Activated CD4-positive, alpha-beta T cell treated with anti-CD3 and anti-CD28 coated beads, Interleukin-2, amount 10 ng/mL, durations not matched to agents 7 days and 5 days (primary cell): ENCODE results near the gene SP6. TPM values are rescaled to one million over a fixed set of nuclear protein-coding genes. Genes with fewer than 3 reads are reported as not detected.
A peak's percentile ranks its signal among the peaks of the same experiment; 100 is the strongest.

Experiments used
- CTCF ChIA-PET: fragments of 350-600 bp; sonication (Branson Sonifier 250); formaldehyde crosslinking; loops from one replicate; lab custom pipeline; 2021; ENCODE audit warnings: antibody characterized with exemption; lab: Charles Lee
- POLR2A ChIA-PET: fragments of 350-600 bp; sonication (Branson Sonifier 250); formaldehyde crosslinking; loops from one replicate; lab custom pipeline; 2021; ENCODE audit warnings: antibody characterized with exemption; lab: Charles Lee
- DNase-seq: peaks from one replicate; pipeline ENCODE4 v3.0.0-alpha.2; 2020
- H3K27ac Mint-ChIP-seq: one replicate; pipeline ENCODE4 v1.8.0; 2021; ENCODE audit warnings: mild to moderate bottlenecking, moderate library complexity, mixed read lengths
- H3K27me3 Mint-ChIP-seq: one replicate; pipeline ENCODE4 v1.8.0; 2021; ENCODE audit warnings: mixed read lengths
- H3K36me3 Mint-ChIP-seq: one replicate; pipeline ENCODE4 v1.8.0; 2021; ENCODE audit warnings: low read depth, mixed read lengths
- H3K4me1 Mint-ChIP-seq: one replicate; pipeline ENCODE4 v1.8.0; 2021; ENCODE audit warnings: mixed read lengths
- H3K4me3 Mint-ChIP-seq: one replicate; pipeline ENCODE4 v1.8.0; 2021; ENCODE audit warnings: mild to moderate bottlenecking, moderate library complexity, mixed read lengths
- H3K9me3 Mint-ChIP-seq: one replicate; pipeline ENCODE4 v1.8.0; 2021; ENCODE audit warnings: mixed read lengths
- total RNA-seq, 2 experiments: library from RNA; stranded (reverse); gene quantifications; one replicate each; pipeline ENCODE4 v1.2.3, GENCODE V29; 2021

SP6 gene
- total RNA-seq, 2 experiments from 2014 or later, result not detected

GRCh38 chr17:47847341-47848197 is 3.4 kb downstream of the SP6 start:
- H3K9me3 Mint-ChIP-seq, result no peaks in the 10 kb centered on the region
- CTCF ChIA-PET, result interaction anchor here (0.8 to 19.1 kb wide), 11 partner anchors 11 to 163 kb away, joined by 3 to 344 read pairs (median 4); partner anchors contain the start of genes CDK5RAP3 and SP2
- DNase-seq, result peak; percentile 22
- no peak overlapping the region for H3K4me3 Mint-ChIP-seq
- POLR2A ChIA-PET, result no interaction called here
- peaks cover 73% of the 10 kb centered on the region for H3K27me3 Mint-ChIP-seq
- H3K4me1 Mint-ChIP-seq, result peaks cover 26% of the 10 kb centered on the region
- no peaks in the 10 kb centered on the region for H3K36me3 Mint-ChIP-seq
- H3K27ac Mint-ChIP-seq, result no peak overlapping the region

DNA sequence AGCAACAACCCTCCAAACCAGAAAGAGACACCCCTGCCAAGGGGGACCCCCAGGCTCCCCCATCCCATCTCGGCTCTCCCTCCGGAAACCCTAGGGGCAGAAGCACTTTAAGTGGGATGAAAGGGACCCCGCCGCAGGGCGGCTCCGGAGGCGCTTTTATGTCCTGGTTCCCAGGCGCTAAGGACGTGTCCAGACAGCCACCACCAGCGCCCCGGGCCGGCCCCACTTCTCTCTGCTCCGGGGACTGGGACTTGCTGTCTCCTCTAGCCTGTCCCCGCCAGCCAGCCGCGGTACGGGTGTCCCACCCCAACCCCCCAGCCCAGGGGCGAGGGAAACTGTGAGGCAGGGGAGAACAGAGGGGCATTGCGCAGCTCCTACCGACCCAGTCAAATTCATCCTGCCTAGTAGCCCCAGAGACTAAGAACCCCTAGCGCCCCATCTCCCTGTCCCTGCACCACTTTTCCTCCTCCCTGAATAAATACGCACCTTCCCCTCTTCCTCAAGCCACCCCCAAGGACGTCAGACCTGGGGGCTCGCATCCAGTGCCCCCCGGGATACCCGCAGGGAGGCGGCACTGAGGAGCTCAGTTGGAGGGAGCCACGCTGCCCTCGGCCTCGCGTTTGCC is 4.1 kb downstream of the SP6 start:
- no peak overlapping the region for H3K27ac Mint-ChIP-seq
- no peak overlapping the region for H3K4me3 Mint-ChIP-seq
- H3K4me1 Mint-ChIP-seq, result peaks cover 26% of the 10 kb centered on the region
- CTCF ChIA-PET, result interaction anchor here (0.8 to 19.1 kb wide), 9 partner anchors 9 to 164 kb away, joined by 3 to 344 read pairs (median 4); partner anchors contain the start of genes CDK5RAP3 and SP2
- DNase-seq, result no peak
- H3K36me3 Mint-ChIP-seq, result no peaks in the 10 kb centered on the region
- POLR2A ChIA-PET, result interaction anchor here (0.6 kb wide), 1 partner anchor 18 kb away, joined by 4 read pairs; no protein-coding TSS in a partner anchor
- H3K27me3 Mint-ChIP-seq, result peaks cover 66% of the 10 kb centered on the region
- no peaks in the 10 kb centered on the region for H3K9me3 Mint-ChIP-seq

DNA sequence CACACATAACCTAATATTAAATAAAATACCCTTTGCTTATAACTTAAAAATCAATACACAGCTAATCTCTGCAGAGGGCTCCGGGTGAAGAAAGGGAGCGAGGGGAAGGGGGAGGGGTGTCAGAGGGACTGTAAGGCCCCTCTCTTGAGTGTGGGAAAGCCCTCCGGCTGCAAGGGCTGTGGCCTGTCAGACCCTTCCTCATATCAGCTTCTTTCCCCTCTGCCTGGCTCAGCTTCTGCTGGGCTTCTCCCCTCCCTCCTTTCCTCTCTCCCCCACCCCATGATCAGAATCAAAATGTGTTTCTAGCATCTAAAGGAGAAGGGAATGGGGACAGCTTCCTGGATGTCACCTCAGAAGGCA is 5.3 kb downstream of the SP6 start:
- Mint-ChIP-seq H3K36me3 (no peaks in the 10 kb centered on the region), H3K27me3 (peaks cover 59% of the 10 kb centered on the region), H3K4me1 (peaks cover 32% of the 10 kb centered on the region), H3K4me3 (no peak overlapping the region), H3K9me3 (no peaks in the 10 kb centered on the region), H3K27ac (no peak overlapping the region)
- ChIA-PET CTCF (interaction anchor here (1.0 to 19.1 kb wide), 5 partner anchors 12 to 124 kb away, joined by 3 to 344 read pairs (median 19); partner anchors contain the start of genes CDK5RAP3 and SP2), POLR2A (no interaction called here)
- no peak for DNase-seq

- Mint-ChIP-seq H3K36me3 (no peaks in the 10 kb centered on the region), H3K4me3 (no peak overlapping the region), H3K4me1 (peaks cover 33% of the 10 kb centered on the region), H3K27me3 (peaks cover 52% of the 10 kb centered on the region), H3K27ac (no peak overlapping the region), H3K9me3 (no peaks in the 10 kb centered on the region)
- POLR2A ChIA-PET, result no interaction called here
- no peak for DNase-seq
- CTCF ChIA-PET, result interaction anchor here (1.0 to 19.1 kb wide), 8 partner anchors 11 to 170 kb away, joined by 3 to 344 read pairs (median 6); partner anchors contain the start of genes CDK5RAP3, LRRC46, MRPL10 and SP2
Observed at GRCh38 chr17:47844814-47845715, 5.9 kb downstream of the SP6 start.

GRCh38 chr17:47844227-47844626 is 6.7 kb downstream of the SP6 start:
- no peak for DNase-seq
- Mint-ChIP-seq H3K27me3 (peaks cover 44% of the 10 kb centered on the region), H3K4me3 (no peak overlapping the region), H3K27ac (no peak overlapping the region), H3K9me3 (no peaks in the 10 kb centered on the region), H3K4me1 (peaks cover 39% of the 10 kb centered on the region), H3K36me3 (no peaks in the 10 kb centered on the region)
- CTCF ChIA-PET, result interaction anchor here (1.0 to 19.1 kb wide), 7 partner anchors 10 to 171 kb away, joined by 3 to 344 read pairs (median 9); partner anchors contain the start of genes CDK5RAP3, LRRC46, MRPL10 and SP2
- POLR2A ChIA-PET, result no interaction called here

DNA sequence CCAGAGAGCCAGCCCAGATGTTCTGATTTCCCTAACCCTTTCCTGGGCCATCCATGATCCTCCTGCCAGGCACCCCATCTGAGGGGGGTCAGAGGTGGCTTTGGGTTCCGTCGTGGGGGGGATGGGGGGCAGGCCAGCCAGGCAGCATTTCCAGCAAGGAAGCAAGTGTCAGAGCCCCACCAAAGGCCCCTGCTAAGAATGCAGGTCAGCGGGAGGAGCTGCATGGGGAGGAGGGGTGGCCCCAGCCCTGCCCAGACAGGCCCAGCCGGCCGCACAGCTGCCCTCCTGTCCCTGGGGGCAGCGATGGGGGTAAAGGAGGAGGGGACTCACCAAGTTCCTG is 7.6 kb downstream of the SP6 start:
- Mint-ChIP-seq H3K4me3 (no peak overlapping the region), H3K4me1 (peaks cover 43% of the 10 kb centered on the region), H3K36me3 (no peaks in the 10 kb centered on the region), H3K9me3 (no peaks in the 10 kb centered on the region), H3K27ac (peak overlapping the region; percentile 60), H3K27me3 (peaks cover 35% of the 10 kb centered on the region)
- ChIA-PET CTCF (interaction anchor here (0.7 to 19.1 kb wide), 11 partner anchors 9 to 175 kb away, joined by 3 to 344 read pairs (median 7); partner anchors contain the start of genes CDK5RAP3, LRRC46, MRPL10 and SP2), POLR2A (no interaction called here)
- DNase-seq, result no peak

DNA sequence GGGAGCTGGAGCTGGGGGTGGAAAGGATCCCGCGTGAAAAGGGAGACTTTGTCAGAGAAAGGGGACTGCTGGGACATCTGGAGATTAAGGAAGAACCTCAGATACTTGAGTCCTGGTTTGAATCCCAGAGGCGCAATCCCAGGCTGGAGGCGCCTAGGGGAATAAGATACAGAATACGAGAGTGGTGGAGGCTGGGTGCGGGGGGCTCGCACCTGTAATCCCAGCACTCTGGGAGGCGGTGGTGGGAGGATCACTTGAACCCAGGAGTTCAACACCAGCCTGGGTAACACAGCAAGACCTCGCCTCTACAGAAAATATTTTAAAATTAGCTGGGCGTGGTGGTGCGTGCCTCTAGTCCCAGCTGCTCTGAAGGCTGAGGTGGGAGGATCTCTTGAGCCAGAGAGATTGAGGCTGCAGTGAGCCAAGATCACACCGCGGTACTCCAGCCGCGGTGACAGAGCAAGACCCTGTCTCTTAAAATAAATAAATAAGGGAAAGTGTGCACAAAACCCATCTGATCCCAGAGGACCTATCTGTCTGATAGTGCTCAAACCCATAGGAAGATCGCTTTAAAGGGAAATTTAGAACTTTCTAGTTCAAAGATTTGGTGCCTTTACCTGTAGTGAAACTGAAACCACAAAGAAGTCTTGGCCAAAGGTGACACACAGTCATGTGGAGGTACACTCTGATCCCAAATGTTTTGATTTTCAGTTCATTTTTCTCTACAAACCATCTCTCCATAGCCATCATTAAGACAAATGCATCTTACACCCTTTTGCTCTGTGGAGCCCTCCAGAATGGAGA is 9.3 kb downstream of the SP6 start:
- H3K9me3 Mint-ChIP-seq, result no peaks in the 10 kb centered on the region
- CTCF ChIA-PET, result interaction anchor here (0.6 to 19.1 kb wide), 30 partner anchors 8 to 194 kb away, joined by 3 to 344 read pairs (median 5); partner anchors contain the start of genes LRRC46, MRPL10, SP2 and SP6
- POLR2A ChIA-PET, result interaction anchor here (1.0 kb wide), 1 partner anchor 50 kb away, joined by 3 read pairs; no protein-coding TSS in a partner anchor

GRCh38 chr17:47840742-47841487 is 10.0 kb downstream of the SP6 start, which contains the start of gene SCRN2:
Gene SCRN2 (minus strand): TSS chr17:47841273. CDS start chr17:47840843, 430 bp downstream.
- Mint-ChIP-seq H3K27me3 (peaks cover 17% of the 10 kb centered on the region), H3K4me3 (peak within 1 kb of the TSS; percentile 98), H3K9me3 (no peaks in the 10 kb centered on the region), H3K27ac (peak within 1 kb of the TSS; percentile 91), H3K4me1 (peaks cover 37% of the 10 kb centered on the region), H3K36me3 (peaks cover 3% of the 10 kb centered on the region)
- POLR2A ChIA-PET, result interaction anchor here (1.0 kb wide), 1 partner anchor 51 kb away, joined by 3 read pairs; no protein-coding TSS in a partner anchor
- CTCF ChIA-PET, result interaction anchor here (0.6 to 19.1 kb wide), 31 partner anchors 9 to 179 kb away, joined by 3 to 344 read pairs (median 5); partner anchors contain the start of genes LRRC46, MRPL10, SP2 and SP6
- peak; percentile 87 for DNase-seq

More for the DNA sequence above, 9.3 kb downstream of the SP6 start:
- Mint-ChIP-seq H3K36me3 (peaks cover 2% of the 10 kb centered on the region), H3K4me3 (peak overlapping the region; percentile 98), H3K4me1 (peaks cover 37% of the 10 kb centered on the region), H3K27me3 (peaks cover 24% of the 10 kb centered on the region), H3K27ac (peak overlapping the region; percentile 91)
- DNase-seq, result no peak

- H3K27me3 Mint-ChIP-seq, result peaks cover 9% of the 10 kb centered on the region
- H3K36me3 Mint-ChIP-seq, result peaks cover 5% of the 10 kb centered on the region
- DNase-seq, result no peak
- no peaks in the 10 kb centered on the region for H3K9me3 Mint-ChIP-seq
- ChIA-PET POLR2A (interaction anchor here (1.0 kb wide), 1 partner anchor 52 kb away, joined by 3 read pairs; no protein-coding TSS in a partner anchor), CTCF (interaction anchor here (0.7 to 19.1 kb wide), 15 partner anchors 9 to 180 kb away, joined by 3 to 344 read pairs (median 6); partner anchors contain the start of genes LRRC46, MRPL10, SP2 and SP6)
- H3K4me3 Mint-ChIP-seq, result peak overlapping the region; percentile 98
- peaks cover 43% of the 10 kb centered on the region for H3K4me1 Mint-ChIP-seq
- H3K27ac Mint-ChIP-seq, result peak overlapping the region; percentile 36
Observed at GRCh38 chr17:47840001-47840741, 10.8 kb downstream of the SP6 start.

DNA sequence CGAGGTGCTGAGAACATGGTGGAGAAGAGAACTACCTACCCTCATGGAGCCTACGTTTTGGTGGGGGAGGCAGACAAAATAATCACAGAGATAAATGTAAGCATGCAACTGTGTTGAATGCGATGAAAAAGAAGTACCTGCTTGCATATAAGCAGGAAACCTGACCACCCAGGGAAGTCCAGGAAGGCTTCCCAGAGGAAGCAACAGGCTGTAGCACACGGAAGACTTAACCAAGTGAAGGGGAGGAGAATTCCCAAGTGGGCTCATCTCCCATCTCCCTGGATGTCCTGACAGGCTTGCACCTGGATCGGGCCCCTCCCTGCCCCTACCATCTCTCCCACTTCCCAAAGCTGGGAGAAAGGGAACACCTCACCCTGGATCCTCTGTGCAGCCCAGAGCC is 11.9 kb downstream of the SP6 start:
- Mint-ChIP-seq H3K27ac (no peak overlapping the region), H3K9me3 (no peaks in the 10 kb centered on the region), H3K4me1 (peaks cover 54% of the 10 kb centered on the region), H3K27me3 (no peaks in the 10 kb centered on the region), H3K36me3 (peaks cover 5% of the 10 kb centered on the region), H3K4me3 (no peak overlapping the region)
- ChIA-PET POLR2A (no interaction called here), CTCF (interaction anchor here (3.3 to 19.1 kb wide), 2 partner anchors 11 to 50 kb away, joined by 15 to 344 read pairs; partner anchors contain the start of genes SP2 and SP6)
- DNase-seq, result no peak
